Stimulated activated CD8-positive, alpha-beta memory T cell treated with anti-CD3 and anti-CD28 coated beads, Interleukin-7, amount 100 ng/mL, for 48 hours (primary cell): ENCODE results near the gene RAD54L2.
"Not testable (repeated sequence)": the region's sequence is repeated elsewhere in the genome, so short reads cannot be mapped to it uniquely, and the experiment has no call there.

Experiments used
- DNase-seq, 2 donors: peaks; one replicate each; pipeline ENCODE4 v3.0.0-alpha.2; 2020; ENCODE audit warnings: low read depth in 1 of 2; ENCODE audit errors: extremely low read depth in 1 of 2

The RAD54L2 gene

GRCh38 chr3:51538459-51539290 lies at the start of gene RAD54L2:
Gene RAD54L2, plus strand, starts transcription at chr3:51538719. Its CDS starts 51,702 bp downstream, at chr3:51590421.
- DNase-seq = peak; percentile 49 to 67

- DNase-seq = peak; percentile 79 to 88
These were observed 39.4 kb upstream of the RAD54L2 start for GRCh38 chr3:51498876-51499738.

- no peak for DNase-seq
These were observed 37.8 kb upstream of the RAD54L2 start for GRCh38 chr3:51500632-51501131.

- DNase-seq = peak; percentile 45 to 57
These were observed 36.5 kb upstream of the RAD54L2 start for GRCh38 chr3:51501833-51502561.

- DNase-seq = no peak
These were observed 36.0 kb upstream of the RAD54L2 start for GRCh38 chr3:51502562-51502910.

GRCh38 chr3:51503007-51503406 lies 35.5 kb upstream of the RAD54L2 start:
- DNase-seq = no peak

GRCh38 chr3:51508255-51508654 lies 30.3 kb upstream of the RAD54L2 start:
- no peak for DNase-seq

- no peak for DNase-seq
These were observed 27.5 kb upstream of the RAD54L2 start for GRCh38 chr3:51510996-51511395.

- DNase-seq = no peak
These were observed 24.3 kb upstream of the RAD54L2 start for GRCh38 chr3:51514210-51514609.

GRCh38 chr3:51519848-51520247 lies 18.7 kb upstream of the RAD54L2 start:
- no peak for DNase-seq

- DNase-seq = not testable (repeated sequence)
These were observed 17.4 kb upstream of the RAD54L2 start for GRCh38 chr3:51520906-51521730.

- no peak for DNase-seq
These were observed 16.1 kb upstream of the RAD54L2 start for GRCh38 chr3:51522273-51522962.

- not testable (repeated sequence) for DNase-seq
These were observed 13.6 kb upstream of the RAD54L2 start for GRCh38 chr3:51524874-51525273.

GRCh38 chr3:51530485-51530884 lies 8.0 kb upstream of the RAD54L2 start:
- no peak for DNase-seq

- DNase-seq = no peak
These were observed 3.1 kb upstream of the RAD54L2 start for GRCh38 chr3:51535146-51536019.

- DNase-seq = not testable (repeated sequence)
These were observed 888 bp upstream of the RAD54L2 start for GRCh38 chr3:51537631-51538030.

GRCh38 chr3:51538115-51538458 lies 432 bp upstream of the RAD54L2 start:
- no peak for DNase-seq

- DNase-seq = peak; percentile 27 to 46
These were observed 897 bp downstream of the RAD54L2 start for GRCh38 chr3:51539291-51539941.
